Activated T-helper 1 cell treated with anti-CD3 and anti-CD28 coated beads, Interleukin-12 subunit alpha, Interleukin-12 subunit beta, Interleukin-2, Interleukin-4 antibody, amounts not matched to agents 30 ng/mL and 10 ng/mL and 1 ng/mL, durations not matched to agents 14 hours and 24 hours and 36 hours (primary cell): Measurements from ENCODE around the gene PDE2A. TPM values are rescaled to one million over a fixed set of nuclear protein-coding genes. Genes with fewer than 3 reads are reported as not detected.

Source experiments
- DNase-seq: peaks from one replicate; pipeline ENCODE4 v3.0.0; 2021; ENCODE audit warnings: low spot score
- H3K27ac Mint-ChIP-seq: one replicate; pipeline ENCODE4 v1.8.0; 2021; ENCODE audit warnings: mild to moderate bottlenecking, mixed read lengths
- H3K27me3 Mint-ChIP-seq: one replicate; pipeline ENCODE4 v1.8.0; 2022; ENCODE audit warnings: mild to moderate bottlenecking, moderate library complexity, mixed read lengths; ENCODE audit not compliant: insufficient read depth
- H3K36me3 Mint-ChIP-seq: one replicate; pipeline ENCODE4 v1.8.0; 2021; ENCODE audit warnings: low read depth, mixed read lengths
- H3K4me1 Mint-ChIP-seq: one replicate; pipeline ENCODE4 v1.8.0; 2021; ENCODE audit warnings: low read depth, mixed read lengths
- H3K4me3 Mint-ChIP-seq: one replicate; pipeline ENCODE4 v1.8.0; 2021; ENCODE audit warnings: mild to moderate bottlenecking, moderate library complexity, mixed read lengths
- H3K9me3 Mint-ChIP-seq: one replicate; pipeline ENCODE4 v1.8.0; 2021; ENCODE audit warnings: mixed read lengths
- intact Hi-C: fragments of 100-400 bp; cut with micrococcal nuclease; formaldehyde crosslinking; loops from one replicate; pipeline ENCODE4 v1.15.1; 2024
- total RNA-seq: library from RNA; stranded (reverse); gene quantifications from 2 replicates; pipeline ENCODE4 v1.2.3, GENCODE V29; 2022

PDE2A gene
- total RNA-seq, 1 donor from 2014 or later: 0.57 TPM

GRCh38 chr11:72633068-72633467, 41.2 kb downstream of the PDE2A start:
- Mint-ChIP-seq H3K27ac (no peak overlapping the region), H3K36me3 (no peaks in the 10 kb centered on the region), H3K4me1 (no peaks in the 10 kb centered on the region), H3K9me3 (no peaks in the 10 kb centered on the region), H3K27me3 (peaks cover 16% of the 10 kb centered on the region), H3K4me3 (no peak overlapping the region)
- DNase-seq: no peak
- intact Hi-C loops: no loop called here

DNA sequence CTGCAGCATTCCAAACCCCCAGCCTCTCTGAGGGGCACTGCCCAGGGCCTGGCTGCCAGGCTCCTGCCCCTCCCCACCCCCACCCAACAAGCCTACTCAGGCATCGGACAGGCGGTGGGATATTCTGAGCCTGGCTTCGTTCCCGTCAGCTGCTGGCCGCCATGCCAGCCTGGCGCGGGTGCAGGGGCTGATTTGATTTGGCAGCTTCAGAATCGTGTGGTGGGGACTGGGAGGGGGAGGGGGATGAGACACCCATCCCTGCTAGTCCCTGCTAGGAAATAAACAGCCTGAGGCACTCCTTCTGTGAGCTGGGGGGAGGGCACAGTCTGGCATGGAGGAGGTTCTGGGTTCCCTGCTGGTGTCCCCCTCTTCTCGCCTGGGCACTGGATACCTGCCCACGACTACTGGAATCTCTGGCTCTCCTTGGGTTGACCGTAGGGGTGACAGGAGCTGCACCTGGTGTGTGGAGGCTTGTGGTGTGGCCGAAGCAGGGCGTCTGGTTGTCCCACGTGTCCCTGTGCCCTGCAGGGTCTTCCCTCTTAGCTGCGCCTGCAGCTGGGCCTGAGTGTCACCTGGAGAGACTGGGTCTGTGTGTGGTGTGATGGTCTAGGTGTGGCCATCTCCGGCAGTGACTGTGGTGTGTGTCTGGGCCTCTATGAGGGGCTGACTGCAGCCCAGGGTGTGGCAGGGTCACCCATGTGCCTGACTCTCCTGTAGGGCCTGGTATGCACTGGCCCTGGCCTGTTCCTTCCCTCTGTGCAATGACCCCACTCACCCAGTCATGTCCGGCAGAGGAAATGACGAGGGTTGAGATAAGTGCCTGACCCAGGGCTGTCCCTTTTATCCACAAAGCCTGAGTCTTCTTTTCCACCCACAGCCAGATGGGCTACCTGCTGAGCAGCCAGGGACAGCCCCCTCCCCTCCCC, 42.2 kb downstream of the PDE2A start:
- Mint-ChIP-seq H3K9me3 (no peaks in the 10 kb centered on the region), H3K27ac (no peak overlapping the region), H3K36me3 (no peaks in the 10 kb centered on the region), H3K4me3 (no peak overlapping the region), H3K27me3 (peaks cover 14% of the 10 kb centered on the region), H3K4me1 (no peaks in the 10 kb centered on the region)
- no peak for DNase-seq
- intact Hi-C loops: no loop called here

- H3K4me1 Mint-ChIP-seq: no peaks in the 10 kb centered on the region
- no peaks in the 10 kb centered on the region for H3K36me3 Mint-ChIP-seq
- H3K27me3 Mint-ChIP-seq: peaks cover 11% of the 10 kb centered on the region
- peak overlapping the region; percentile 4 for H3K27ac Mint-ChIP-seq
- H3K9me3 Mint-ChIP-seq: no peaks in the 10 kb centered on the region
- DNase-seq: no peak
- no peak overlapping the region for H3K4me3 Mint-ChIP-seq
- intact Hi-C loops: no loop called here
Observed at GRCh38 chr11:72630104-72630852, 43.9 kb downstream of the PDE2A start.

DNA sequence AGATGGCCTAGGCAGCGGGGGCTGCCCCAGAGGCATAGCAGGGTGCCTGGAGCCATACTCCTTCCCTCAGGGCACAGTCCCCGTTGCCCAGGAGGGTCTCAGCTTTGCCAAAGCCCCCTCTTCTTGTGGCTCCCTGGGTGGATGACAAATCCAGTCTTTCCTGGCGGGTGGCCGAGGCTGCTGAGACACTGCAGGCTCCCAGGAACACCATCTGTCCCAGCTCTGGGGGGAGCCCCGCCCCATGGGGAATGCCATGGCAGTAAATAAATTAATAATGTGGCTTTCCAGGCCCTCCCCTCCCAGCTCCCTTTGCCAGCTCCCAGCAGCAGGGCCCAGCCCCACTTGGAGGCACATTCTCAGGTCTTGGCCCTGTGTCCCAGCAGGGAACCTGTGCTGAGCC, 45.0 kb downstream of the PDE2A start:
- Mint-ChIP-seq H3K36me3 (no peaks in the 10 kb centered on the region), H3K27me3 (peaks cover 11% of the 10 kb centered on the region), H3K9me3 (no peaks in the 10 kb centered on the region), H3K4me1 (peaks cover 4% of the 10 kb centered on the region), H3K27ac (no peak overlapping the region), H3K4me3 (no peak overlapping the region)
- no peak for DNase-seq
- intact Hi-C loops: no loop called here

DNA sequence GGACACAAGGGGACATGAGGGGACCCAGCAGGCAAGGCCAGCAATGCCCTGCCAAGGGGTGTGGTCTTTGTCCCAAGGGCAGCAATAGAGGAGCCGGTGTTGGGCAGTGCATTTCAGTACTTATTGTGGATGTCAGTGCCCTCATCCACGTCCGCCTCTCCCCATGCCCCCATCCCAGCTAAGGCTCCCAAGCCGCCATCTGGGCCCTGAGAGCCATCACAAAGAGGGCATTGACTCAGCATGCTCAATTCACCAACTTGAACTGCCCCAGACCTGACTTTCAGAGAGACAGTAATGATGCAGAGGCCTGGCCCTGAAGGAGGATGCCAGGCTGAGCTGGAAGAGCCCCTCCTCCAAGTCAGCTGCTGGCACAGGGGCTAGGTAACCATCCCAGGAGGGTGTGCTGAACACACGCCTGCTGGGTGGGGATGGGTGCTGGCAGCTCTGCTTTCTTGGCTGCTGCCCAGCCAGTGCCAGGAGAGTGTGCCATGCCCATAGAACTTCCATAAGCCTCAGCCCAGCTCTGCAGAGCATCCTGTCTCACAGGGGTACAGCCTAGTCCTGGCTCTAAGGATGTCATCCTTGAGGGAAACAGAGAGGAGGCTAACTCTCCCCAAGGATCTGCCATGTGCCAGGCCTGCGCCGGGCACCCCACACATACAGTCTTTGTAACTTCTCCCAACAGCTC, 46.5 kb downstream of the PDE2A start:
- no peak overlapping the region for H3K27ac Mint-ChIP-seq
- H3K27me3 Mint-ChIP-seq: peaks cover 11% of the 10 kb centered on the region
- H3K9me3 Mint-ChIP-seq: no peaks in the 10 kb centered on the region
- H3K4me1 Mint-ChIP-seq: peaks cover 7% of the 10 kb centered on the region
- intact Hi-C loops: no loop called here
- H3K36me3 Mint-ChIP-seq: no peaks in the 10 kb centered on the region
- H3K4me3 Mint-ChIP-seq: no peak overlapping the region
- DNase-seq: no peak

- no peaks in the 10 kb centered on the region for H3K36me3 Mint-ChIP-seq
- no peak overlapping the region for H3K27ac Mint-ChIP-seq
- no peaks in the 10 kb centered on the region for H3K9me3 Mint-ChIP-seq
- intact Hi-C loops: no loop called here
- peaks cover 17% of the 10 kb centered on the region for H3K4me1 Mint-ChIP-seq
- H3K27me3 Mint-ChIP-seq: peaks cover 14% of the 10 kb centered on the region
- no peak overlapping the region for H3K4me3 Mint-ChIP-seq
- DNase-seq: no peak
Observed at GRCh38 chr11:72626414-72626936, 47.7 kb downstream of the PDE2A start.

GRCh38 chr11:72625691-72626413, 48.4 kb downstream of the PDE2A start:
- Mint-ChIP-seq H3K27ac (no peak overlapping the region), H3K4me1 (peaks cover 24% of the 10 kb centered on the region), H3K27me3 (peaks cover 14% of the 10 kb centered on the region), H3K36me3 (no peaks in the 10 kb centered on the region), H3K4me3 (no peak overlapping the region), H3K9me3 (no peaks in the 10 kb centered on the region)
- intact Hi-C loops: no loop called here
- DNase-seq: no peak

DNA sequence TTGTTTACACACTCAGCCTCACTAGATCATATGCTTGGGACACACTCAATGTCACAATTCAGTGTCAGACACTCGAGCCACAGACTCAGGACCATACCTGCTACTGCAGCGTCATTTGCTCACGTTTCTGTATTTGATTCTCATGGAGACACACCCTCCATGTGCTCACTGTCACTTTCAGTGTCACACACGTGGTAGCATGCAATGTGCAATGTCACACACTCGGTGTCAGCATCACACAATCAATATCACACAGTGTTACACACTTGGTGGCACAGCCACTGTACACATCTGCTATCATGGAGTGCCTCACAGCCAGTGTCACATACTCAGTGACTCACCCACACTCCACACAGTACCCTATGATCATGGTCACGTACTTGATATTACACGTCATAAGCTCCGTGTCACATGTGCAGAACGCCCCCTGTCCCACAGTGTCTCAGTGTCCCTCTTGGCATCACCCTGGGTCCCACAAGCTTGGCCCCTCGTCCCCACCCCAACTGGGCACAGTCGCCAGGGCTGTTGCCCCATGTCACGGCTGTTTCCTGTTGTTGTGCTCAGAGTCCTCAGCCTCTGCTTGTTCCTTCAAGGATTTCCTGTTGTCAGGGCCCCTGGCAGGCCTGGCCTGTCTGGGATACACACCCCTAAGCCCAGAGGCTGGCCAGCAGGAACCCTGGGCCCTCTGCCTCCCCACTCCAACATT, 49.6 kb downstream of the PDE2A start:
- no peak for DNase-seq

DNA sequence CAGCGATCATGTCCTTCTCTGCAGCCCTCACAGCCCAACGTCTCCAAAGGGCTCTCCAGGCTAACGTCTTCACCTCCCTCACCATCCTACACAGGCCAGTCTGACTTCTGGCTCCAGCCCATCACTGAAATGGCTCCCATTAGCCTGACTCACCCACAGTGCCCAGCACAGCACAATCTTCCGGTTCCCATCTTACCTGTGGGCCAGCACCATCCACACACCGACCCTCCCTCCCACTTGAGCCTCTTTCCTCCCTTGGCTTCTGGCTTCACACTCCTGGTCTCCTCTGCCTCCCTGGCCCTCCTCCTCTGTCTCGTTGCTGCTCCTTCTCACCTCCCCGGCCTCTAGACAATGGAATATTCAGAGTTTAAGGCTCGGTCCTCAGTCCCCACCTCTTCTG, 51.2 kb downstream of the PDE2A start:
- H3K27me3 Mint-ChIP-seq: peaks cover 13% of the 10 kb centered on the region
- intact Hi-C loops: no loop called here
- H3K4me1 Mint-ChIP-seq: peaks cover 29% of the 10 kb centered on the region

More for the DNA sequence above, 49.6 kb downstream of the PDE2A start:
- intact Hi-C loops: no loop called here
- Mint-ChIP-seq H3K27ac (no peak overlapping the region), H3K27me3 (peaks cover 10% of the 10 kb centered on the region), H3K36me3 (no peaks in the 10 kb centered on the region), H3K9me3 (no peaks in the 10 kb centered on the region), H3K4me3 (no peak overlapping the region), H3K4me1 (peaks cover 29% of the 10 kb centered on the region)

DNA sequence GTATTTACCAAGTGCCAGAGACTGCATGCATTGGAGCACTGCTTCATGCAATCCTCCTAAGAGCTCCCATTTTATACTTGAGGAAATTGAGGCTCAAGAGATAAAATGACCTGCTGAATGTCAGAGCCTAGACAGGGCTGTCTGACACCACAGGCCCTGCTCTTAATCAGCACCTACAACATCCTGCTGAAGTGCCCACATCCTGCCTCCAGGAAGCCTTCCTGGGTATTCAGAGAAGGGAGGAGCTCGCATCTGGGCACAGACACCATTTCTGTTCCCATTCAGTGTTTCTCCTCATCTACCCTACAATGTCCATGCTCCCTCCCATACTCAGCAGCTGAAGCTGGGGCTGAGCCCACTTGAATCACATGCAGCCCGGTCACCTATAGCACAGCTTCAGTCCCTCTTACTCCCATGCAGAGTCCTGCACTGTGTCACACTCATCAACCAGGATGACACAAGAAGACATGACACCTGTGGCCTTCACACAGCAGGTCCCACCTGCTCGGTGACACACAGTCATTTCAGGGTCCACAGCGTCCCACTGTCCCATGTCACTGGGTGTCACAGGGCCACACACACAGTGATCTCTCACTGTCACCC, 53.1 kb downstream of the PDE2A start:
- intact Hi-C loops: no loop called here
- Mint-ChIP-seq H3K27me3 (peaks cover 11% of the 10 kb centered on the region), H3K9me3 (no peaks in the 10 kb centered on the region), H3K27ac (peak overlapping the region; percentile 6), H3K4me3 (peak overlapping the region; percentile 0), H3K4me1 (peaks cover 29% of the 10 kb centered on the region), H3K36me3 (no peaks in the 10 kb centered on the region)
- no peak for DNase-seq

More for the DNA sequence above, 51.2 kb downstream of the PDE2A start:
- DNase-seq: no peak
- Mint-ChIP-seq H3K4me3 (no peak overlapping the region), H3K27ac (no peak overlapping the region), H3K36me3 (no peaks in the 10 kb centered on the region), H3K9me3 (no peaks in the 10 kb centered on the region)

DNA sequence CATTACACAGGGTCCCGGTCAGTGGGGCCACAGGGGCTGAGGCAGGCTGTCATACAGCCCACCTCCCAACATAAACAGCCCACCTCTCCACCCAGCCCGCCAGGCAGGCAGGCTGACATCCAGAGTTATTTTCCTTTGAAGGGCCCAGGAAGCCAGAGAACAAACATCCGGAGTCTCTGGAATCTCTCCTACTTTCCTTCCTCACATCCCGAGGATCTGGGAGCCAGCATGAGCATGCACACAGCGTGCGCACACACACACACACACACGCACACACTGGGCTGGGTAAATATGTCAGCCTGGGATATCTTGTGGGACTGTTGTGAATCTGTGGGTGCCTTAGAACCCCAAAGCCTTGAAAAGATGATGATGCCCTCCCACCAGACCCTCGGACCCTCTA, 55.4 kb downstream of the PDE2A start:
- DNase-seq: no peak
- no peak overlapping the region for H3K27ac Mint-ChIP-seq
- H3K36me3 Mint-ChIP-seq: no peaks in the 10 kb centered on the region
- no peaks in the 10 kb centered on the region for H3K9me3 Mint-ChIP-seq
- no peak overlapping the region for H3K4me3 Mint-ChIP-seq
- intact Hi-C loops: no loop called here
- H3K27me3 Mint-ChIP-seq: peaks cover 17% of the 10 kb centered on the region
- peaks cover 28% of the 10 kb centered on the region for H3K4me1 Mint-ChIP-seq
